Muscle of back (tissue), 10 donors: ENCODE data around the gene ATP5PF. TPM values are rescaled to one million over a fixed set of nuclear protein-coding genes. Genes with fewer than 3 reads are reported as not detected.

ENCODE experiments used
- polyA plus RNA-seq, 10 donors: library from polyadenylated mRNA; unstranded; fragments of 120-200 nt; gene quantifications; one replicate each; pipeline ENCODE4 v1.2.1, GENCODE V29; 2013; ENCODE audit not compliant: insufficient read length in 10 of 10

ATP5PF gene
- polyA plus RNA-seq, 10 donors: 241 to 304 (median 251) TPM

Other genes starting within 250 kb of the ATP5PF start
- gene MRPL39, start 127.4 kb downstream of the ATP5PF start, polyA plus RNA-seq: 10 to 100 TPM; 27.3 to 36.0 (median 31.3) TPM
- gene JAM2, start 95.6 kb downstream of the ATP5PF start, polyA plus RNA-seq: 10 to 100 TPM; 31.3 to 55.2 (median 43.1) TPM
- 10 to 100 TPM; 27.4 to 39.6 (median 34.1) TPM for gene GABPA, start 68 bp upstream of the ATP5PF start, polyA plus RNA-seq